ENCODE data around the gene SLC46A3.
"Not testable (repeated sequence)": the region's sequence is repeated elsewhere in the genome, so short reads cannot be mapped to it uniquely, and the experiment has no call there.

Gene SLC46A3, protein sequence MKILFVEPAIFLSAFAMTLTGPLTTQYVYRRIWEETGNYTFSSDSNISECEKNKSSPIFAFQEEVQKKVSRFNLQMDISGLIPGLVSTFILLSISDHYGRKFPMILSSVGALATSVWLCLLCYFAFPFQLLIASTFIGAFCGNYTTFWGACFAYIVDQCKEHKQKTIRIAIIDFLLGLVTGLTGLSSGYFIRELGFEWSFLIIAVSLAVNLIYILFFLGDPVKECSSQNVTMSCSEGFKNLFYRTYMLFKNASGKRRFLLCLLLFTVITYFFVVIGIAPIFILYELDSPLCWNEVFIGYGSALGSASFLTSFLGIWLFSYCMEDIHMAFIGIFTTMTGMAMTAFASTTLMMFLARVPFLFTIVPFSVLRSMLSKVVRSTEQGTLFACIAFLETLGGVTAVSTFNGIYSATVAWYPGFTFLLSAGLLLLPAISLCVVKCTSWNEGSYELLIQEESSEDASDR

DNA sequence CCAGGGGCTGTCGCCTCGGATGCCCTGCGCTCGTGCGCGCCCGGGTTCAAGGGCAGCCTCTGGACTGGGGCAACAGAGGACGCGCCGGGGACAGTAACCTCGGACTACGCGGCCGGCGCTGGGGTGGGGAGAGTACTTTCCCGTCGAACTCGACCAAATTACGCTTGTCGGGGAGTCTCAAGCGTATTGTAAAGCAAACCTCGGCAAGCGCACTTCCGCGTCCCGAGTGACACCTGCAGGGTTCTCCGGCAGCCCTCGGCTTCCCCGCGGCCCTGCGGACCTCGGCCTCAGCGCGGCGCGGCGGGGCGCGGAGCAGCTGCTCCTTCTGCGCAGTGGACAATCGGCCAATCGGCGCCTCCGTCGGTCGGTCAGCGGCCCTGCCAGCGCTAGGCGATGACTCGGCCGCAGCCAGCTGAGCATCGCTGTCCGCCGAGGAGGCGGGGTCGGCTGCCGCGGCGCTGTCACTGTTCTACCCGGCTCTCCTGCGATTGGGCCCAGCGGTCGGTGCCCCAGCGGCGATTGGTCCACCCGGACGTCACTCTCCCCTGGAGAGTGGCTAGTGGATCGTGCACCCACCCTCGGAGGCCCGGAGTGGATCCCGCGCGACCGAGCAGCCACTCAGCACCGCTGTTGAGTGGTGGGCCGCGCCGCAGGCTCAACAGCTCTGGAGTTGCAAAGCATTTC is at the start of gene SLC46A3:
SLC46A3 (minus strand) TSS at position 428 of the 684 bp plus-strand sequence. CDS start 972 bp downstream, outside the sequence.
- DNase-seq: peak; percentile 98

DNA sequence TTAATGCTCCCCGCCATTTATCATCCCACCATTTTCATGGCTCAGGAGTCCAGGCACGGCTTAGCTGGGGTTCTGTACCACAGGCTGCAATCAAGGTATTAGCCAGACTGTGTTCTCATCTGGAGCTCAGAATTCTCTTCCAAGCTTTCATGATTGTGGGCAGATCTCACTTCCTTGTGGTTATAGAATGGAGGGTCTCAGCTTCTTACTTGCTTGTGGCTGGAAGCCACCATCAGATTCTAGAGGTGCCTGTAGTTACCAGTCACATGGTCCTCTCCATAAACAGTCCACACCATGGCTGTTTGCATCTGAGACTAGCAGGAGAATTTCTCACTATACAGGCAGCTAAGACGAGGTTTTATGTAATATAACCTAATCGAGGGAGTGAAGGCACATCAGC is 45.1 kb upstream of the SLC46A3 start:
- DNase-seq: no peak

- DNase-seq: no peak
Observed at GRCh38 chr13:28761586-28761985, 42.8 kb upstream of the SLC46A3 start.

DNA sequence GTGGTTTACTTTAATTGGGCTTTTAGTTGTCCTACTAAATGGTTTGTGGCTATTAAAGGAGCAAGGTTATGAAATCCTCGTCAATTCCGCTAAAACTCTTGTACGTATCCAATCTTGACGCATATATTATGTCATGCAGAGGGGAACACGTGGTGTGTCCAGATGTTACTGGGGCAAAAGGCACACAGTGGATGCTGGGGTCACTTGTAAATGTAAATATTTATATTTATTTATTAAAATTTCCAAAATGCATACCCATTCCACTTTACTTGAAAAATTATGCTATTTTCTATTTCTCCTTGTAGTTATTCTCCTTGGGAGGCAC is 36.7 kb upstream of the SLC46A3 start:
- no peak for DNase-seq

DNA sequence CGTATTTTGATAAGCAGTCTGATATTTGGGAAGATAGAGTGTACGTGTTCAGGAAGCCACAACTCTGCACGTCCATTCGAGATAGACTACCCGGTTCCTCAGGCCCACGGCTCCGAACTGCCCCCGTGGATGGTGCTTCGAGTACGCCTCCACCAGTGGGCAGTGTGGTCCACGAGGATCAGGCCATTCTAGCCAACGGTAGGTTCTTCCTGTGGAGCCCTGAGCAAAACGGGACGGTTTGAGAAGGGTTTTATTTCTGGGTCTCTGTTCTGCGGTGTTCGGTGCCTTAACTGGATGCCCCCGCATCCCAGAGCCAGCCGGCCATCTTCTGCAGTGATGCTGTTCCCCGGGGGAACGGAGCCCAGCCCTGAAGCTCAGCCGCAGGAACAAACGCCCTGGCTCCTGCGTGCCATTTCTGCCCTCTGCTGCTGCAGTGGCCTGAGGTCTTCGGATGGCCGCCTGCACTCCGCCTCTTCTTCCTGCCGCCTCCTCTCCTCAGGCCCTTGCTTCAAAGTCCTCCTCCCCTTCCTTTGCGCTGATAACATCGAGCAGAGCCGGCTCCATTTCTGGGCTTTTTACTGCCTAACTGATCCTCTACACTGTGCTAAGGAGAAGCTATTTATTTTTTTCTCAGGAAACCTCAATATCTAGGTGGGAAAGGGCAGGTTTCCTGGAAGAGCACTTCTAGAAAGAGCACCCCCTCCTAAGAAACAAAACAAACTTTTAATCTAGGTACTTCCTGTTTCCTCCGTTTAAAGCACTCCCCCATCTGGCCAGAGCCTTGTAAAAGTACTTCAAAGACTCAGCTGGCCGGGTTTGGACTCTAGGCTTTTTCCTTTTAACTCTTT is 36.2 kb upstream of the SLC46A3 start:
- no peak for DNase-seq

GRCh38 chr13:28753946-28754345 is 35.2 kb upstream of the SLC46A3 start:
- no peak for DNase-seq

GRCh38 chr13:28753208-28753892 is 34.6 kb upstream of the SLC46A3 start:
- DNase-seq: no peak

- DNase-seq: no peak
Observed at GRCh38 chr13:28751175-28751960, 32.6 kb upstream of the SLC46A3 start.

DNA sequence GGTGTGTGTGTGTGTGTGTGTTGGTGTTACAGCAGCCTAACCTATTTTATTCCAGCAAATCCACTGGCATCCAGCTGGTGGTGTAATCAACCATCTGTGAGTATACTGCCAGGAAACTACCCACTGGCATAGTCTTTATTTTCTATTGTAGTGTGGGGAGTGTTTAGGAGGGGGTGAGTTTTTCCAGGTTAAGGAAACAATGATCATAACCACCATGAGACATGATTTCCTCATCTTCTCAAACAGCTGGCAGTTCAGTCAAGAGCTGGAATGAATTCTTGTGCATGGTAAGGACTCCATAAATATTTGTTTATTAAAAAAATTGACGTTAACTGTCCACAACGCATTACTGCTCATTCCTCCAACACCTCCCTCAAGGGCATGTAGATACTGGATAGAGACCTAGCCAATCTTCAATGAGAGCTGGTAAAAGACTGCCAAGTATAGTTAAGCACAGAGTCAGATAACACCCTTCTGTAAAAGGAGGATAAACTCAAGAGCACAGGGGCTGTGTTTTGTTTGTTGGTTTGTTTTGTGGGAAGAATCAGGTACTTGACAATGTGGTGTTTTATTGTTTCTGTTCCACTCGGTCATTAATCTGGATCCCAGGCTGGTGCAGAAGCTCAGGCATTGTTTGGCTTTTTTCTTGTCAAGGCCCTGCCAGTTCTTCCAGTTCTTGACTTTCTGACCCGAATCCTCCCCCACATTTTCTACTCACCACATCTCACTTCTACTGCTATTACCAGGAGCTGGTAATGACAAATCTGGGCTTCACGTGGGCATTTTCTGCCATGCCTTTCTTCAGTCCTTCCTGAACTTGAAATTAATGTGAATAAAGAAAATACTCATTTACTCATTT is 31.6 kb upstream of the SLC46A3 start:
- no peak for DNase-seq

- DNase-seq: no peak
Observed at GRCh38 chr13:28747851-28748250, 29.1 kb upstream of the SLC46A3 start.

DNA sequence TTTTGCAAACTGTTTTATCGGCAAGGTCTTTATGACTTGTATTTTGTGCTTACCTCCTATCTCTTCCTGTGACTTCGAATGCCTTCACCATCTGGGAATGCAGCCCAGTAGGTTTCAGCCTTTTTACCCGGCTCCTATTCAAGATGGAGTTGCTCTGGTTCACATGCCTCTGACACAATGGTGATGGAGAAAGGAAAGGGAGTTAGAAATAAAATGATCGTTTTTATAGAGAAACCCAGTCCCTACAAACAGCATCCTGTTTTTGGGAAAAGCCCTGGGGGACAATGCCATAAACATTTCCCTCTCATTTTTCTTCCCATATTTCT is 27.5 kb upstream of the SLC46A3 start:
- no peak for DNase-seq

- DNase-seq: no peak
Observed at GRCh38 chr13:28744656-28745055, 25.9 kb upstream of the SLC46A3 start.

DNA sequence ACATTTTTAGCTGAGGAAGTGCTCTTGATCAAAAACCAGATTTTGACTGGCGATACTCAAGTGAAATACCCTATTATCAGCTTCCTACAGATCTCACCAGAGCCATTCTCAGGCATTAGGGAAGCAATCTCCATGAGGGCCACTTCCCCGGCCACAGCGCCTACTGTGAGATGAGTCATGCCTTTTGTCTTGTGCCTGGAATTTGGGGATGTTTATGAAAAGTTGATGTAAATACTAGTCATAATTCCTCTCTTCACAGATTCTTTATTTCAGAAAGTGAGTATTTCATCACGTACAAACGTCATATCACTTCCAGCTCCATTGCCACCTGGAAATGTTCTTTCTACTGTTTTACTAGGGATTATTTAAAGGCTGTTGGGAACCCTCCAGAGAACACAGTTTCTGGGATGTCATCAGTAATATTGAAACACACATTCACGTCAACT is 25.3 kb upstream of the SLC46A3 start:
- DNase-seq: no peak

- no peak for DNase-seq
Observed at GRCh38 chr13:28743499-28744083, 24.8 kb upstream of the SLC46A3 start.

GRCh38 chr13:28743020-28743419 is 24.2 kb upstream of the SLC46A3 start:
- DNase-seq: no peak

GRCh38 chr13:28742445-28742844 is 23.7 kb upstream of the SLC46A3 start:
- DNase-seq: not testable (repeated sequence)

DNA sequence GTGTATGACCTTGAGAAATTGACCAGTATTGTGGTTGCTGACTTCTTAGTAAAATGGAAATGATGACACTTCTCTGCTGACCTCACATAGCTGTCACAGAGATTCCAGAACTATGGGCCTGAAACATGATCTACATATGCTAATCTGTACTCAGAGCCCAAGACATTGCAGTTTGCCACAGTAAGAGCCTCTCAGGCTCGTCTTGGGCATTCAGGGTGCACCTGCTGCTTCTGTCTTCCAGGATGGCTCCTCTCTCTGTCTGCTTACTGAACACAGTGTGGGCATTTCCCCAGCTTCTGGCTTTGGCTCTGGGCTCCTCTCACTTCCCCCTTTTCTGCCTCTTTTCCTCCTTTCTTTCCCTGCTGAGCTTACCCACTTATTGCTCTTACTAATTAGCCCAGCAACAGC is 22.3 kb upstream of the SLC46A3 start:
- no peak for DNase-seq

GRCh38 chr13:28739376-28739775 is 20.6 kb upstream of the SLC46A3 start:
- no peak for DNase-seq

DNA sequence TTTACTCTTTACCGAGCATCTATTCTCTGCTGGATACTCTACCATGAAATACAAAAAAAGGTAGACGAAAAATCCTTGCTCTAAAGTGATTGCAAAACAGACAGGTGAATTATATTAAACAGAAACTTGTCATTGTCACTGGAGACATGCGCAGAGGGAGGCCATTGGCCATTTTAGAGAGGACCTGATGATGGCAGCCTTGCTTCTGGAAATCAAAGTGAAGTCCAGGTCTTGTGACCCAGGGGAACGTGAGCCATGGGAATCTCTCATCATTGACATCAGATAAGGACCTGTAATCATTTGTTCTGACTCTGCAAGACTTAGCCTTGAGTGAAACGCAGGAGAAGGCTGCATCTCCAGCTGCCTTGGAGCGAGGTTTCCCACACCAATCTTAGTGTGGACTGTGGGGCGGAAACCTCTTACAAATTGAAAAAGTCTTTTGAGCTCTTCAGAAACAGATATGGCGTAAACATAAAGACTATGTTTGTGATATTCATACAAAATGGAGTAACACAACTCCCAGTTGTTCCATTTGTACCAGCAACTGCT is 16.8 kb upstream of the SLC46A3 start:
- DNase-seq: no peak

- DNase-seq: no peak
Observed at GRCh38 chr13:28734906-28735305, 16.1 kb upstream of the SLC46A3 start.

Data from CD4-positive, alpha-beta T cell treated with Interleukin-12 subunit alpha and Interleukin-12 subunit beta, for 1 hour (primary cell).